GM21447 (cell line): ENCODE data around the gene SLC16A10.

Experiments used
- ATAC-seq: cut with Tn5 transposase; IDR thresholded peaks from one replicate; pipeline ENCODE4 v1.9.1; 2021; ENCODE audit not compliant: unreplicated experiment

SLC16A10 gene

DNA sequence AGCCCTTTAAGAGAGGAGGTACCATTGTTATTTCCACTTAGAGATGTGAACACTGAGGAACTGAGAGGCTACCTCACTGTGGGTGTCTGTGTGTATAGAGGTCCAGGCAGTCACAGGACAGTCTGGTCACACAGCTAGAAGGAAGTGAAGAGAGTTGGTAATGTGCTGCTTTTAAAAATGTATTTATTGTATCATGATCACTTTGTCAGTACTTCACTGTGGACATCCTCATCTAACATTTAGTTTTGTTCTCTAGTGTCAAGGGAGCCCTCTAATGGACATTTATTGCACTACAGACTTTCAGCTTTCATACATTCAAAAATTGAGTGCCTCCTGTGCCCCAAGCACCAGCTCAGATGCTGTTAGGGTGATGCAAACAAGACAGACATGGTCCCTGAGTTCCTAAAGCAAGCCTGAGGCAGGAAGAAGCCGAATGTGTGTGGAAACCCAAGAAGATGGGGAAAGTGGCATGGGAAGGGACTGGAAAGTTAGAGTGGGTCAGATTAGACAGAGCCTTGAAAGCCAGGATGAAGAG is 123.0 kb downstream of the SLC16A10 start:
- no peak for ATAC-seq

- no peak for ATAC-seq
Observed at GRCh38 chr6:111211411-111212030, 124.2 kb downstream of the SLC16A10 start.

GRCh38 chr6:111212625-111213024 is 125.3 kb downstream of the SLC16A10 start:
- ATAC-seq = no peak

DNA sequence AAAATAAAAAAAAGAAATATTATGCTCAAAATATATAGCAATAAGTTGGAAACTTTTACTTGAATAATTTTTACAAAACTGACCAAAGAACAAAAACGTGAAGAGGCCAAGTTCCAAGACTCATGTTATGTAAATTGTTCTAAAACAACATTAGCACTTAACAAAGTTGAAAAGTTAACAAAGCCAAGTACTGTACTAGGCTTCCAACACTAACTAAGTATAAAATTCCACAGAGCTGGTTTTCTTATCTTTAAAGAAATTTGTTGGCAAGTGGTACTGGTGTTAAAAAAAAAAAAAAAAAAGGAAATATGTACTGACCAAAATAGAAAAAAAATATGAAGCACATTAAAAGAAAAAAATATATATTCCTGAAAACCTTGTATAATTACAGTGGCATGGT is 127.8 kb downstream of the SLC16A10 start:
- ATAC-seq = no peak

DNA sequence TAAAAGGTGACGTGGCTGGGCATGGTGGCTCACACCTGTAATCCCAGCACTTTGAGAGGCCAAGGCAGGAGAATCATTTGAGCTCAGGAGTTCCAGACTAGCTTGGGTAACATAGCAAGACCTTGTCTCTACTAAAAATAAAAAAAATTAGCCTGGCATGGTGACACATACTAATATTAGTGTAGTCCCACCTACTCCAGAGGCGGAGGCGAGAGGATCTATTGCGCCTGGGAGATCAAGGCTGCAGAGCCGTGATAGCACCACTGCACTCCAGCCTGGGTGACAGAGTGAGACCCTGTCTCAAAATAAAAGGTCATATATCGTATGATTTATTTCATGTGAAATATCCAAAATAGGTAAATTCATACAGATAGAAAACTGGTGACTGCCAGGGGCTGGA is 132.5 kb downstream of the SLC16A10 start:
- no peak for ATAC-seq

- ATAC-seq = no peak
Observed at GRCh38 chr6:111220383-111221031, 133.2 kb downstream of the SLC16A10 start.

DNA sequence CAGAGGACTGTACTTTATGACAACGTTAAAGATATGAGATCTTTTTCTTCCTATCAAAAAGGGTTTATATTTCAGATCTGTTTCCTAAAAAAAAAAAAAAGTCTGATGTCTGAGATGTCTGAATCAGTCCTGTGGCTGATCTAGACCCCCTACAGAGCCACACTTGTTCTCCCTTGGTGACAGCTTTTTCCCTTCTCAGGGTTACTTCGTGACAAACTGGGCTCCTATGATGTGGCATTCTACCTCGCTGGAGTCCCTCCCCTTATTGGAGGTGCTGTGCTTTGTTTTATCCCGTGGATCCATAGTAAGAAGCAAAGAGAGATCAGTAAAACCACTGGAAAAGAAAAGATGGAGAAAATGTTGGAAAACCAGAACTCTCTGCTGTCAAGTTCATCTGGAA is 134.5 kb downstream of the SLC16A10 start:
- no peak for ATAC-seq

- ATAC-seq = peak; percentile 50
Observed at GRCh38 chr6:111222341-111222740, 135.0 kb downstream of the SLC16A10 start.

DNA sequence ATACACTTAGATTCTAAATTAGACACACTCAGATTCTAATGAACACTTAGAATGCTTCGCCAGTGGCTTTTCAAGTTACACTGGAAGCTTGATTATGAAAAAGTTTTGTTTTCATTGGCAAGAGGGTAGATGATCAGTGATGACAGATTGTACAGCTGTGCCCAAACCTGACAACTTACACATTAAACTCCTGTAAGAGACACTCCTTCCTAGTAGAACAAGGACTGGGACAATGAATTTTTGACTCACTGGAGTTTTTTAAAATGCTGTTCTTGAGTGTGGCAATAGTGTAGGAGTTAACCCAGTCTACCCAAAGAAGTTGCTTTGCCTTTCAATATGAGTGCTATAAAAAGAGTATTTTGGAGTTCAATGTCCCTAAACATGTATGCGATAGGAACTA is 140.8 kb downstream of the SLC16A10 start:
- ATAC-seq = no peak

- no peak for ATAC-seq
Observed at GRCh38 chr6:111230351-111231089, 143.2 kb downstream of the SLC16A10 start.

GRCh38 chr6:111231090-111231459 is 143.8 kb downstream of the SLC16A10 start:
- no peak for ATAC-seq

DNA sequence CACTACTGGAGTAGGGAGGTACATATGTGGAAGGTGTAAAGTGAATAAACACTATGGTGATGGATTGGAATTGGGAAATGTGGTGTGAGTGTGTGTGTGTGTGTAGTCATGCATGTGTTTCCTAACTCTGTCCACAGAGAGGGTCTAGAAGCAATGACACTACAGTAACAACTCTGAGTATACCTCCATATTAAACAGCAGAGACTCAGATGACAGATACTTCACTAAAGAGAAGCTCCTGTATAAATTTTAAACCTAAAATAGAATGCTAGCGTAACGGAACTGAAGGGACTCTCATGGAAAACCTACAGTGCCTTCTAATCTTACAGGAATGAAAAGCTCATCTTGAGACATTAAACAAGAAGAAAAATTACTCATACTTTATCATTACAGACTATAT is 150.5 kb downstream of the SLC16A10 start:
- ATAC-seq = no peak

- ATAC-seq = no peak
Observed at GRCh38 chr6:111238464-111239119, 151.3 kb downstream of the SLC16A10 start.

DNA sequence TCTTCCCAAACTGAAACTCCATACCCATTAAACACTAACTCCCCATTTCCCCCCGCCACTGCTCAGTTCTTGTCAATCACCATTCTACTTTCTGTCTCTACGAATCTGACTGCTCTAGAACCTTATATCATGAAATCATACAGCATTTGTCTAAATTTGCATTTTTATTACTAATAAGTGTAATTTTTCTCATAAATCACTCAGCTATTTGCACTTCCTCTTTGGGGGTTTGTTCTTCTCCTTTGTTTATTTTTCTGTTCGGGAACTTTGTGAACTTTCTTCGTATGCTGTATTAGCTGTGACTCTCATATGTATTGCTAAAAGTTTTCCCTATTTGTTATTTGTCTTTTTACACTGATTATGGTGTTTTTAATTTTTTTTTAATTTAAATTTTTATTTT is 152.2 kb downstream of the SLC16A10 start:
- ATAC-seq = no peak

GRCh38 chr6:111242452-111242851 is 155.1 kb downstream of the SLC16A10 start:
- ATAC-seq = no peak

DNA sequence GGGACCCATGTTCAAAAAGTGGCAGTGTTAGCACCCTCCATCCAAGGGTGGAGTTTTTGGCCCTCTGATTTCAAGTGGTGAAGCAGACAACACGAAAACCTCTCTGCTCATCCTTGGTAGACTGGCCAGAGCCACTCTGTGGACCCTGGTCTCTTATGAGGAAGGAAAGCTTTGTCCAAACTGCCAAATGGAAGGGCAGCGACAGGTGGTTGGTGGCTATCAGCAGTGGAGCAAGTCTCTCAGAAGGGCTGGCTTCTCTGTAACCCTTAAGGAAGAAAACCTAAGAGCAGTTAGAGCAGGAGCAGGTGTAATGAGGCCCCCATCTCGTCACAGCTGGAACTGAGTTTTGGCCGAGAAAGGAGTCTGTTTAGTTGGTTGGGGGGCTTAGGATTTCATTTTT is 155.8 kb downstream of the SLC16A10 start:
- no peak for ATAC-seq

DNA sequence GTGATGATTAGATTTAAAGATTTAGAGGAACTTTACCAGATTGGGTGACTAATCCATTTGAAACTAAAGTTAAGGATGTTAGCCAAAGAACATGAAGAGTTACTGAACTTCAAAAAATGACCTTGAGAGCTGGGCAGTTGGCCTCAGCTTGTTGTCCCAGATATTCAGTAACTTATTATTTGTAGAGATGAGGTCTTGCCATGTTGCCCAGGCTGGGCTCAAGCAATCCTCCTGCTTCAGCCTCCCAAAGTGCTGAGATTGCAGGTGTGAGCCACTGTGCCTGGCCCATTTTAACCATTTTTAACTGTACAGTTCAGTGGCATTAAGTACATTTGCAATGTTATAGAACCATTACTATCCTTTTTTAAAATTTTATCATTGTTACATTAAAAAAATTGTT is 161.5 kb downstream of the SLC16A10 start:
- ATAC-seq = no peak

- ATAC-seq = no peak
Observed at GRCh38 chr6:111250791-111251354, 163.6 kb downstream of the SLC16A10 start.

GRCh38 chr6:111252726-111253125 is 165.4 kb downstream of the SLC16A10 start:
- ATAC-seq = no peak

GRCh38 chr6:111254004-111254778 is 166.9 kb downstream of the SLC16A10 start:
- ATAC-seq = no peak
